Thyroid gland (tissue), 4 donors: Measurements from ENCODE around the gene HAAO. TPM values are rescaled to one million over a fixed set of nuclear protein-coding genes. Genes with fewer than 3 reads are reported as not detected.

Experiments
- DNase-seq, 2 donors: peaks; one replicate each; pipeline ENCODE4 v3.0.0-alpha.2; 2019
- H3K27ac ChIP-seq, 3 donors: fragments of 200-600 bp; sonication (generic); 1 replicate in 2 of 3; 2 replicates in 1 of 3; pipeline ENCODE4 v1.5.1; 2016 to 2019; ENCODE audit warnings: mild to moderate bottlenecking in 1 of 3, moderate library complexity in 1 of 3
- H3K27me3 ChIP-seq: fragments of 200-600 bp; sonication (generic); one replicate; pipeline ENCODE4 v1.5.1; 2019
- H3K36me3 ChIP-seq, 2 donors: fragments of 200-600 bp; sonication (generic); one replicate each; pipeline ENCODE4 v1.5.1; 2016 to 2019
- H3K4me1 ChIP-seq, 2 donors: fragments of 200-600 bp; sonication (generic); one replicate each; pipeline ENCODE4 v1.5.1; 2017 to 2019
- H3K4me3 ChIP-seq, 3 donors: fragments of 200-600 bp; sonication (generic); replicated peaks in 1 of 3; 1 replicate in 2 of 3; 2 replicates in 1 of 3; pipeline ENCODE4 v1.5.1; 2016; ENCODE audit warnings: mild to moderate bottlenecking in 1 of 3
- H3K9me3 ChIP-seq: fragments of 200-600 bp; sonication (generic); one replicate; pipeline ENCODE4 v1.5.1; 2017
- POLR2A ChIP-seq, 2 donors: fragments of 450-650 bp; IDR thresholded peaks; one replicate each; pipeline ENCODE4 v1.6.1; 2017; ENCODE audit warnings: antibody characterized with exemption in 2 of 2, mild to moderate bottlenecking in 2 of 2, moderate library complexity in 1 of 2
- WGBS, 2 donors: methylation state at CpG; one replicate each; pipeline ENCODE4 v1.1.5; 2017; 5-methylcytosine and 5-hydroxymethylcytosine counted together
- intact Hi-C: fragments of 100-400 bp; cut with DNase I; formaldehyde crosslinking; loops from one replicate; pipeline ENCODE4 v1.15.1; 2023
- total RNA-seq, 4 donors: library from RNA; depleted of rRNA; stranded (reverse); fragments of >200 nt; gene quantifications; one replicate each; pipeline ENCODE4 v1.2.3, GENCODE V29; 2016
- TF ChIP-seq, protein P1 (sequence below), 6 experiments: fragments of 200-600 bp in 3 of 6; fragments of 450-650 bp in 3 of 6; sonication (generic) in 3 of 6; IDR thresholded peaks; one replicate each; pipeline ENCODE4 v1.5.1; 2016 to 2019; ENCODE audit warnings: antibody characterized with exemption in 6 of 6, mild to moderate bottlenecking in 2 of 6, inconsistent platforms in 1 of 6, moderate library complexity in 1 of 6

HAAO gene
- total RNA-seq, 4 donors from 2014 or later: 2.2 to 6.8 (median 3.9) TPM

DNA sequence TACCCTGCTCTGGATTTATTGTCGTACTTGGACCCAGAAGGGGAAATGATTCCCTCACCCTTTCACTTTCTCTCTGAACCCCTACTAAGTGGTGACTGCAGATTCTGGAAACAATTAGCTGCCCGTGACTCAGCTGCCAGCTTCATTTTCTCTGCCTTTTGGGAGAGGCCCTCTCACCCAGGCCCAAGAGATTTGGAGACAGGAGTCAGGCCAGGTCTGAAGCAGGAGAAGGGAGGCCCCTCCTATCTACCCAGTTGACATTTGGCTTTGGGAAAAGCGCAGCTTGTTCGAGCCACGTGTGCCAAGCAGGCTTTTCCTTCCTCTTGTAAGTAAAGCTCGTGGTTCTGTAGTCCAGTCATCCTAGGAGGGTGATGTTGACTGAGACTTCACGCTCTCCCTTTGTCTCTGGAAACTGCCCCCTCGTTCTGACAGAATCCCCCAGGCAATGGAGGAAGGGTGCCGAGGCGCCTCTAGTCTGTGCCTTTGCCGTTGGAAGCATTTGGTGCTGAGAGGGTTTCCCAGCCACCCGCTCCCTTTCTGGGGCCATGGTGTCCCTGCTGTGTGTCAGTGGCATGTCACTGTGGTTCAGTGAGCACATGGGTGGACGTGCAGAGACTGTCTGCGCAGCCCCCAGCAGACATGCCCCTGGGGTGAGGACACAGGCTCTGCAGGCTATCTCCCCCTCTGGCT, 37.0 kb downstream of the HAAO start:
- no peaks in the 10 kb centered on the region for H3K36me3 ChIP-seq
- 80 to 89% methylated on average over 14 of the region's 14 CpGs for WGBS, 2 donors
- DNase-seq: no peak
- intact Hi-C loops: no loop called here
- peak overlapping the region in 1 of 3 donors; percentile 87 for H3K27ac ChIP-seq
- peaks cover 12 to 17% of the 10 kb centered on the region in 2 donors for H3K4me1 ChIP-seq
- TF ChIP-seq POLR2A (IDR thresholded peaks at IDR 0.05): no peak
- TF ChIP-seq, protein P1, sequence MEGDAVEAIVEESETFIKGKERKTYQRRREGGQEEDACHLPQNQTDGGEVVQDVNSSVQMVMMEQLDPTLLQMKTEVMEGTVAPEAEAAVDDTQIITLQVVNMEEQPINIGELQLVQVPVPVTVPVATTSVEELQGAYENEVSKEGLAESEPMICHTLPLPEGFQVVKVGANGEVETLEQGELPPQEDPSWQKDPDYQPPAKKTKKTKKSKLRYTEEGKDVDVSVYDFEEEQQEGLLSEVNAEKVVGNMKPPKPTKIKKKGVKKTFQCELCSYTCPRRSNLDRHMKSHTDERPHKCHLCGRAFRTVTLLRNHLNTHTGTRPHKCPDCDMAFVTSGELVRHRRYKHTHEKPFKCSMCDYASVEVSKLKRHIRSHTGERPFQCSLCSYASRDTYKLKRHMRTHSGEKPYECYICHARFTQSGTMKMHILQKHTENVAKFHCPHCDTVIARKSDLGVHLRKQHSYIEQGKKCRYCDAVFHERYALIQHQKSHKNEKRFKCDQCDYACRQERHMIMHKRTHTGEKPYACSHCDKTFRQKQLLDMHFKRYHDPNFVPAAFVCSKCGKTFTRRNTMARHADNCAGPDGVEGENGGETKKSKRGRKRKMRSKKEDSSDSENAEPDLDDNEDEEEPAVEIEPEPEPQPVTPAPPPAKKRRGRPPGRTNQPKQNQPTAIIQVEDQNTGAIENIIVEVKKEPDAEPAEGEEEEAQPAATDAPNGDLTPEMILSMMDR (IDR thresholded peaks at IDR 0.05): no peak
- H3K27me3 ChIP-seq: no peaks in the 10 kb centered on the region
- H3K4me3 ChIP-seq: no peak overlapping the region
- H3K9me3 ChIP-seq: no peaks in the 10 kb centered on the region

DNA sequence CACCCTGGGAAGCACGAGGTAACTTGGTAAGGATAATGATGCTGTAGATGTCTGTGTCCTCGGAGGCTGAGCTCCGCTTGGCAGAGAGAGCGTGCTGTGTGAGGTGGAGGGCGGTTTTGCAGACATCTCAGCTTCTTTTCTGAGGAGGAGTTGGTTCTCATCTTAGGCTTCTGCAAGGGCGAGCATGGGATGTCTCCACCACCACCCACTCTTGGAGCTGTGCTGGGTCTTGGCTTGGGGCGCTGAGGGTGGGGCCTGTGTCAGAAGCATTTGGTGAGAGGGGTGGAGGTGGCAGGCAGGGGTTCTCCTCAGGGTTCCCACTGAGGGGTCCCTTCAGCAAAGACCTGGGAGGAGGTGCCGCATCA, 37.6 kb downstream of the HAAO start:
- H3K27me3 ChIP-seq: no peaks in the 10 kb centered on the region
- TF ChIP-seq, protein P1 (IDR thresholded peaks at IDR 0.05): no peak
- no peak for TF ChIP-seq POLR2A (IDR thresholded peaks at IDR 0.05)
- intact Hi-C loops: no loop called here
- no peaks in the 10 kb centered on the region for H3K36me3 ChIP-seq
- peaks cover 12 to 17% of the 10 kb centered on the region in 2 donors for H3K4me1 ChIP-seq
- no peak overlapping the region for H3K4me3 ChIP-seq
- no peaks in the 10 kb centered on the region for H3K9me3 ChIP-seq
- H3K27ac ChIP-seq: peak overlapping the region; percentile 42 to 87 (median 71)
- 85 to 86% methylated on average over 8 of the region's 8 CpGs for WGBS, 2 donors
- DNase-seq: no peak

DNA sequence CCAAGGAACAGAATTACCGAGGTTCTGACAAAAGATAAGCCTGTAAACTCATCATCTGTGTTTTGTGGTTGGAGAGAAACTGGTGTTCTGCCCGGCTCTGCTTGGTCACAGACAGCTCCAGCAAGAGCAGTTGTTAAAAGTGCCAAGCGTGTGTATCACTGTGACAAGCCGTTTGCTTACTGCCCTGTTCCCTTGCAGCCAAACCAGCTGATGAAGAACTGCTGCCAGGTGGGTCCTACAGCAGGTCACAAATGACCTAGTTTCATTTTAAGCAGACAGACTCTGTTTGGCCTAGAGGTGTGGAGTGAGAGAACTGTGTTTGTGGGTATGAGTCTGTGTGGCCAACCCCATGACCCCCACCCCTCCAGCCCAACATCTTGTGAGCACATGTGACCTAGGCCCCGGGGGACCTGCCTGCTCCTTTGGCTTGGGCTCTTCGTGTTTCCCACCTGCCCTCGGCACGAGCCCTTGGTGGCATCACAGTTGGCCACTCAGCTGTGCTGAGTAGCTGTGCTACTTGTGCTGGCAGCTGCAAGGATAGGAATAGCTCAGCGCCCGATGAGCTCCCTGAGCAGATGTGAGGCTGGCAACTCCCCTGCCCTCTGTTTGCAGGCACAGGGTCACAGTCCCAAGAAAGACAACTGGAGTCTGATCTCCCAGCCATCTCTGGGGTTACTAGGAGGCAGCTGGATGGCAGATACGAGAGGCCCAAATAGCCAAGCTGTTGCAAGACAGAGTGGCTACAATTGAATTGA, 38.2 kb downstream of the HAAO start:
- 32 to 50% methylated on average over 9 to 11 of the region's 11 CpGs for WGBS, 2 donors
- Histone ChIP-seq H3K27ac (peak overlapping the region; percentile 42 to 87 (median 71)), H3K9me3 (no peaks in the 10 kb centered on the region), H3K4me1 (peaks cover 12 to 17% of the 10 kb centered on the region in 2 donors), H3K27me3 (no peaks in the 10 kb centered on the region), H3K36me3 (no peaks in the 10 kb centered on the region), H3K4me3 (no peak overlapping the region)
- TF ChIP-seq, protein P1 (IDR thresholded peaks at IDR 0.05): no peak
- peak in 1 of 2 donors; percentile 20 for TF ChIP-seq POLR2A (IDR thresholded peaks at IDR 0.05)
- intact Hi-C loops: no loop called here
- peak; percentile 89 to 90 for DNase-seq

DNA sequence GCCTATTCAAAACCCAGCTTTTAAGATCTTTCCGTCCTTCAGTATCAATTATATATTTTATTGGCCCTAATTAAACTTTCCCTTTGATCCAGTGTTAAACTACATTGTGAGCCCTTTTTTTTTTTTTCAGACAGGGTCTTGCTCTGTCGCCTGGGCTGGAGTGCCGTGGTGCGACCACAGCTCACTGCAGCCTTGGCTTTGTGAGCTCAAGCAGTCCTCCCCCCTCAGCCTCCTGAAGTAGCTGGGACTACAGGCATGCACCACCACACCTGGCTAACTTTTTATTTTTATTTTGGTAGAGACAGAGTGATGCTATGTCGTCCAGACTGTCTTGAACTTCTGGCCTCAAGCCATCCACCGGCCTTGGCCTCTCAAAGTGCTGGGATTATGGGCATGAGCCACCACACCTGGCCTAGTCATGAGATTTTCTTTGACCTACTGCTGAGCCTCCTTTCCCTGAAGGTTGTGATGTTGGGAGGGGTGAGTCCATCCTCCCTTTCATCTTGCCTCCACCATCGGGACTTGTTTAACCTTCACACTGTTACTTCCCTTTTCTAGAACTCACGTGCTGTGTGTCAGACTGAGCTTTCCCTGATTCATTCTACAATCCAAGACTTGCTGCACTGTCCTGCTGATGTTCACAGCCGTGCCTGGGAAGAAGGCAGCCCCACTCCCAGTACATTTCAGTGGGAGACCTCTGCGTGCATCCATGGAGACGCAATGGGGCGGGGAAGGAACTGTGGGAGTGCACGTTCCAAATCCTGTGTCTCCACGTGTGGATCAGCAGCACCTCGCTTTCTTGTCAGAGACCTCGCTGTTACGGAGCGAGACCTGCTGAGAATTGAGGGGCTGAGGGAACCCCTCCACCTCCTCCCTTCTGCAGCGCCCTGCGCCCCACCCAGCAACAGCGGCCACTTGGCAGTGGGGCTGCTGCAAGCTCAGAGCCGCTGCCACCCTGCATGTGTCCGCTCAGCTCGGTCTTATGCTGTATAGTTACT, 39.3 kb downstream of the HAAO start:
- intact Hi-C loops: no loop called here
- peak overlapping the region; percentile 42 to 87 (median 71) for H3K27ac ChIP-seq
- 89 to 91% methylated on average over 24 of the region's 24 CpGs for WGBS, 2 donors

More for the DNA sequence above, 39.3 kb downstream of the HAAO start:
- DNase-seq: peak in 1 of 2 donors; percentile 33
- Histone ChIP-seq H3K36me3 (no peaks in the 10 kb centered on the region), H3K27me3 (no peaks in the 10 kb centered on the region), H3K9me3 (no peaks in the 10 kb centered on the region), H3K4me1 (peaks cover 12 to 17% of the 10 kb centered on the region in 2 donors), H3K4me3 (no peak overlapping the region)
- no peak for TF ChIP-seq POLR2A (IDR thresholded peaks at IDR 0.05)
- TF ChIP-seq, protein P1 (IDR thresholded peaks at IDR 0.05): no peak
